K562 (cell line): Measurements from ENCODE around the gene USP12. TPM values are rescaled to one million over a fixed set of nuclear protein-coding genes. Genes with fewer than 3 reads are reported as not detected.

Experiments used
- CBX1 ChIP-seq: sonication (generic); IDR thresholded peaks from 2 replicates; pipeline ENCODE4 v1.6.1; 2016; ENCODE audit warnings: antibody characterized with exemption, low read depth, mild to moderate bottlenecking
- DLX4 ChIP-seq: fragments of 250-450 bp; sonication (Bioruptor Pico); IDR thresholded peaks from 2 replicates; pipeline ENCODE4 v1.6.1; 2021; ENCODE audit warnings: mild to moderate bottlenecking
- KLF13 ChIP-seq: fragments of 450-650 bp; IDR thresholded peaks from 2 replicates; pipeline ENCODE4 v1.6.1; 2016; ENCODE audit warnings: missing genetic modification characterization, low read depth, mild to moderate bottlenecking, missing compliant biosample characterization, moderate library complexity, borderline replicate concordance
- PML ChIP-seq: IDR thresholded peaks from 2 replicates; pipeline ENCODE4 v1.6.1; 2012; ENCODE audit warnings: low read length, inconsistent platforms
- YY1 ChIP-seq, 3 experiments: IDR thresholded peaks; 2 replicates each; pipeline ENCODE4 v1.6.1; 2011; ENCODE audit warnings: low read length in 2 of 3, mild to moderate bottlenecking in 2 of 3, moderate library complexity in 2 of 3, borderline replicate concordance in 1 of 3, control low read depth in 1 of 3, low read depth in 1 of 3; ENCODE audit not compliant: insufficient read depth in 3 of 3, insufficient replicate concordance in 2 of 3, control insufficient read depth in 1 of 3, insufficient read length in 1 of 3; ENCODE audit errors: extremely low read depth in 1 of 3
- polyA plus RNA-seq, 8 experiments: library from polyadenylated mRNA; depleted of rRNA in 4 of 8; stranded (reverse) in 5 of 8; unstranded in 3 of 8; fragments of >200 nt; fragmentation: Nextera tagmentation in 2 of 8; fragmentation: Illumina TruSeq in 1 of 8; extraction: Ambion mirVana in 2 of 8; extraction: Trizol in 1 of 8; gene quantifications; 2 replicates each; pipeline versions ENCODE4 v1.2.1 to v1.2.3, GENCODE V29; 2011 to 2014; ENCODE audit warnings: inconsistent platforms in 1 of 8, missing spikeins in 1 of 8
- total RNA-seq, 7 experiments: library from RNA; depleted of rRNA in 6 of 7; stranded (reverse); fragments of >200 nt in 6 of 7; fragmentation: Illumina TruSeq in 2 of 7; extraction: Trizol in 2 of 7; gene quantifications; 2 replicates each; pipeline versions ENCODE4 v1.2.1 to v1.2.3, GENCODE V29; 2011 to 2021; ENCODE audit warnings: low replicate concordance in 1 of 7
- TF ChIP-seq, protein P1 (sequence below): fragments of 450-650 bp; formaldehyde crosslinking; conservative IDR thresholded peaks from 2 replicates; pipeline ENCODE4 v1.4.0; 2022; ENCODE audit warnings: mild to moderate bottlenecking, missing genetic modification characterization
- TF ChIP-seq, protein P2 (sequence below): sonication (generic); formaldehyde crosslinking; IDR thresholded peaks from 2 replicates; pipeline ENCODE4 v1.8.0; 2022; ENCODE audit warnings: mild to moderate bottlenecking, missing genetic modification reagents

Gene USP12
- total and polyA plus RNA-seq, 9 of the 15 experiments (the other 6 are each of a cell fraction or from before 2014, with no cell fraction given) = 1.8 to 20.5 (median 13.3) TPM

GRCh38 chr13:27023385-27024073 lies 148.1 kb downstream of the USP12 start (continued):
- TF ChIP-seq, protein P1, sequence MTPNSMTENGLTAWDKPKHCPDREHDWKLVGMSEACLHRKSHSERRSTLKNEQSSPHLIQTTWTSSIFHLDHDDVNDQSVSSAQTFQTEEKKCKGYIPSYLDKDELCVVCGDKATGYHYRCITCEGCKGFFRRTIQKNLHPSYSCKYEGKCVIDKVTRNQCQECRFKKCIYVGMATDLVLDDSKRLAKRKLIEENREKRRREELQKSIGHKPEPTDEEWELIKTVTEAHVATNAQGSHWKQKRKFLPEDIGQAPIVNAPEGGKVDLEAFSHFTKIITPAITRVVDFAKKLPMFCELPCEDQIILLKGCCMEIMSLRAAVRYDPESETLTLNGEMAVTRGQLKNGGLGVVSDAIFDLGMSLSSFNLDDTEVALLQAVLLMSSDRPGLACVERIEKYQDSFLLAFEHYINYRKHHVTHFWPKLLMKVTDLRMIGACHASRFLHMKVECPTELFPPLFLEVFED = no peak
- TF ChIP-seq YY1 (IDR thresholded peaks at IDR 0.05; ENCODE audit: borderline replicate concordance in 1 of 3, control insufficient read depth in 1 of 3, extremely low read depth in 1 of 3, insufficient read depth in 3 of 3, insufficient read length in 1 of 3, insufficient replicate concordance in 2 of 3, low read depth in 1 of 3, low read length in 2 of 3) (no peak), CBX1 (no peak), DLX4 (CRISPR knock-in tag) (no peak), KLF13 (tag) (no peak), PML (no peak)
- TF ChIP-seq, protein P2, sequence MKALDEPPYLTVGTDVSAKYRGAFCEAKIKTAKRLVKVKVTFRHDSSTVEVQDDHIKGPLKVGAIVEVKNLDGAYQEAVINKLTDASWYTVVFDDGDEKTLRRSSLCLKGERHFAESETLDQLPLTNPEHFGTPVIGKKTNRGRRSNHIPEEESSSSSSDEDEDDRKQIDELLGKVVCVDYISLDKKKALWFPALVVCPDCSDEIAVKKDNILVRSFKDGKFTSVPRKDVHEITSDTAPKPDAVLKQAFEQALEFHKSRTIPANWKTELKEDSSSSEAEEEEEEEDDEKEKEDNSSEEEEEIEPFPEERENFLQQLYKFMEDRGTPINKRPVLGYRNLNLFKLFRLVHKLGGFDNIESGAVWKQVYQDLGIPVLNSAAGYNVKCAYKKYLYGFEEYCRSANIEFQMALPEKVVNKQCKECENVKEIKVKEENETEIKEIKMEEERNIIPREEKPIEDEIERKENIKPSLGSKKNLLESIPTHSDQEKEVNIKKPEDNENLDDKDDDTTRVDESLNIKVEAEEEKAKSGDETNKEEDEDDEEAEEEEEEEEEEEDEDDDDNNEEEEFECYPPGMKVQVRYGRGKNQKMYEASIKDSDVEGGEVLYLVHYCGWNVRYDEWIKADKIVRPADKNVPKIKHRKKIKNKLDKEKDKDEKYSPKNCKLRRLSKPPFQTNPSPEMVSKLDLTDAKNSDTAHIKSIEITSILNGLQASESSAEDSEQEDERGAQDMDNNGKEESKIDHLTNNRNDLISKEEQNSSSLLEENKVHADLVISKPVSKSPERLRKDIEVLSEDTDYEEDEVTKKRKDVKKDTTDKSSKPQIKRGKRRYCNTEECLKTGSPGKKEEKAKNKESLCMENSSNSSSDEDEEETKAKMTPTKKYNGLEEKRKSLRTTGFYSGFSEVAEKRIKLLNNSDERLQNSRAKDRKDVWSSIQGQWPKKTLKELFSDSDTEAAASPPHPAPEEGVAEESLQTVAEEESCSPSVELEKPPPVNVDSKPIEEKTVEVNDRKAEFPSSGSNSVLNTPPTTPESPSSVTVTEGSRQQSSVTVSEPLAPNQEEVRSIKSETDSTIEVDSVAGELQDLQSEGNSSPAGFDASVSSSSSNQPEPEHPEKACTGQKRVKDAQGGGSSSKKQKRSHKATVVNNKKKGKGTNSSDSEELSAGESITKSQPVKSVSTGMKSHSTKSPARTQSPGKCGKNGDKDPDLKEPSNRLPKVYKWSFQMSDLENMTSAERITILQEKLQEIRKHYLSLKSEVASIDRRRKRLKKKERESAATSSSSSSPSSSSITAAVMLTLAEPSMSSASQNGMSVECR (CRISPR knock-in tag) = no peak
